OCI-LY7 (cell line): ENCODE data around the gene TMPRSS9. TPM values are rescaled to one million over a fixed set of nuclear protein-coding genes. Genes with fewer than 3 reads are reported as not detected.

ENCODE experiments used
- BruUV-seq: library from RNA; stranded (reverse); fragments of 400-500 nt; replicated peaks from 2 replicates; lab custom pipeline; 2021; lab: Mats Ljungman, UMichigan
- CTCF ChIA-PET: fragments of 300-600 bp; sonication (Branson Sonifier 250); formaldehyde crosslinking; loops from one replicate; lab custom pipeline; 2022; ENCODE audit warnings: antibody characterized with exemption; ENCODE audit not compliant: unreplicated experiment; lab: Charles Lee
- POLR2A ChIA-PET: fragments of 300-600 bp; sonication (Branson Sonifier 250); formaldehyde crosslinking; loops from one replicate; lab custom pipeline; 2022; ENCODE audit warnings: antibody characterized with exemption; lab: Charles Lee
- DNase-seq: peaks from one replicate; pipeline ENCODE4 v3.0.0-alpha.2; 2015; ENCODE audit warnings: low spot score
- H2AFZ ChIP-seq: fragments of 200-600 bp; sonication (generic), shearing (Covaris generic); 2 replicates; pipeline ENCODE4 v1.6.1; 2014; ENCODE audit warnings: mild to moderate bottlenecking, antibody characterized with exemption, low read length, moderate library complexity
- H3K27ac ChIP-seq: fragments of 200-600 bp; sonication (generic); 2 replicates; pipeline ENCODE4 v1.5.1; 2014; ENCODE audit warnings: mixed run types, low read depth, mild to moderate bottlenecking, moderate library complexity, low read length, inconsistent platforms; ENCODE audit not compliant: poor library complexity, severe bottlenecking
- H3K36me3 ChIP-seq: fragments of 200-600 bp; sonication (generic); 2 replicates; pipeline ENCODE4 v1.6.1; 2014; ENCODE audit warnings: mild to moderate bottlenecking, antibody characterized with exemption, low read length, moderate library complexity, mixed read lengths; ENCODE audit not compliant: insufficient read depth
- H3K4me1 ChIP-seq: fragments of 200-600 bp; sonication (generic); 2 replicates; pipeline ENCODE4 v1.5.1; 2014; ENCODE audit warnings: mild to moderate bottlenecking, low read length; ENCODE audit not compliant: insufficient read depth, poor library complexity, severe bottlenecking
- H3K4me2 ChIP-seq: fragments of 200-600 bp; sonication (generic); 2 replicates; pipeline ENCODE4 v1.6.1; 2014; ENCODE audit warnings: mild to moderate bottlenecking, low read length
- H3K4me3 ChIP-seq: fragments of 200-600 bp; sonication (generic); 2 replicates; pipeline ENCODE4 v1.5.1; 2014; ENCODE audit warnings: mild to moderate bottlenecking, low read depth, low read length; ENCODE audit not compliant: poor library complexity, severe bottlenecking
- H3K79me2 ChIP-seq: fragments of 200-600 bp; sonication (generic); 2 replicates; pipeline ENCODE4 v1.6.1; 2016; ENCODE audit warnings: low read depth, mild to moderate bottlenecking, low read length, moderate library complexity, mixed read lengths; ENCODE audit not compliant: insufficient read depth
- H3K9me2 ChIP-seq: fragments of 200-600 bp; sonication (generic); 2 replicates; pipeline ENCODE4 v1.6.1; 2016; ENCODE audit warnings: mild to moderate bottlenecking, low read length, mixed read lengths; ENCODE audit not compliant: insufficient read depth
- H3K9me3 ChIP-seq: fragments of 200-600 bp; sonication (generic); 2 replicates; pipeline ENCODE4 v1.6.1; 2014; ENCODE audit warnings: mild to moderate bottlenecking, mixed run types, low read length, mixed read lengths
- H4K20me1 ChIP-seq: fragments of 200-600 bp; sonication (generic); 2 replicates; pipeline ENCODE4 v1.6.1; 2014; ENCODE audit warnings: mild to moderate bottlenecking, antibody characterized with exemption, low read length, moderate library complexity, mixed read lengths; ENCODE audit not compliant: insufficient read depth
- CTCF ChIP-seq: fragments of 200-600 bp; sonication (generic); conservative IDR thresholded peaks from 2 replicates; pipeline ENCODE4 v1.5.1; 2014; ENCODE audit warnings: mild to moderate bottlenecking, antibody characterized with exemption, low read length, moderate library complexity, mixed read lengths
- EZH2phosphoT487 ChIP-seq: fragments of 200-600 bp; sonication (generic); IDR thresholded peaks from 2 replicates; pipeline ENCODE4 v1.6.1; 2018; ENCODE audit warnings: low read depth, borderline replicate concordance, mild to moderate bottlenecking, mixed run types, antibody characterized with exemption, low read length, moderate library complexity, mixed read lengths
- intact Hi-C: fragments of 100-400 bp; cut with micrococcal nuclease; formaldehyde crosslinking; loops from one replicate; pipeline ENCODE4 v1.10.0; 2022; ENCODE audit not compliant: unreplicated experiment
- total RNA-seq, 2 experiments: library from RNA; depleted of rRNA in 1 of 2; stranded (reverse); fragments of >200 nt in 1 of 2; shearing (Covaris generic) in 1 of 2; gene quantifications; 2 replicates each; pipeline ENCODE4 v1.2.3, GENCODE V29; 2014 to 2022

TMPRSS9 gene
- total RNA-seq, 2 experiments from 2014 or later = 0.44 TPM; not detected in 1

- intact Hi-C loops = no loop called here
- H3K9me2 ChIP-seq = no peaks in the 10 kb centered on the region
- TF ChIP-seq CTCF = no peak
- TF ChIP-seq EZH2phosphoT487 = no peak
- peaks cover 26% of the 10 kb centered on the region for H3K4me1 ChIP-seq
- POLR2A ChIA-PET = no interaction called here
- H3K27ac ChIP-seq = no peak overlapping the region
- CTCF ChIA-PET = no interaction called here
- H3K9me3 ChIP-seq = no peaks in the 10 kb centered on the region
- peaks cover 70% of the 10 kb centered on the region for H3K36me3 ChIP-seq
- BruUV-seq = no TSS peak
- H4K20me1 ChIP-seq = peaks cover 4% of the 10 kb centered on the region
- H2AFZ ChIP-seq = no peak overlapping the region
- no peak for DNase-seq
- no peak overlapping the region for H3K4me2 ChIP-seq
- H3K4me3 ChIP-seq = no peak overlapping the region
- peaks cover 88% of the 10 kb centered on the region for H3K79me2 ChIP-seq
Measured at GRCh38 chr19:2449019-2449418, 89.0 kb downstream of the TMPRSS9 start.

DNA sequence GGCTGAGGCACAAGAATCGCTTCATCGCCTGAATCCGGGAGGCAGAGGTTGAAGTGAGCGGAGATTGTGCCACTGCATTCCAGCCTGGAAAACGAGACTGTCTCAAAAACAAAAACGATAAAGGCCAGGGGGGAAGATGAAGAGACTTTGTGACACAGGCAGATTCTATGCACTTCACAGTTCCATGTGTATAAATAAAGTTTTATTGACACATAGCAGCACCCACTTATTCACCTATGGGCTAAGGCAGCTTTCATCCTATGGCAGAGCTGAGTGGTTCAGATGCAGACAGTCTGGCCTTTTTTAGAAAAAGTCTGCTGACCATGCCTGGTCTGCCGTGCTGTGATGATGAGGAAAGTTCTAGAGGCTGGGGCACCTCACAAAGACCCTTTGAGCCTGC is 91.1 kb downstream of the TMPRSS9 start:
- DNase-seq = no peak
- H3K4me2 ChIP-seq = no peak overlapping the region
- H2AFZ ChIP-seq = no peak overlapping the region
- ChIA-PET POLR2A (no interaction called here), CTCF (no interaction called here)
- no peak overlapping the region for H3K27ac ChIP-seq
- TF ChIP-seq CTCF = no peak
- no peak for TF ChIP-seq EZH2phosphoT487
- H4K20me1 ChIP-seq = peaks cover 21% of the 10 kb centered on the region
- BruUV-seq = no TSS peak
- H3K9me2 ChIP-seq = no peaks in the 10 kb centered on the region
- peaks cover 67% of the 10 kb centered on the region for H3K36me3 ChIP-seq
- intact Hi-C loops = no loop called here
- no peak overlapping the region for H3K4me3 ChIP-seq
- H3K79me2 ChIP-seq = peaks cover 98% of the 10 kb centered on the region
- H3K9me3 ChIP-seq = no peaks in the 10 kb centered on the region
- H3K4me1 ChIP-seq = peaks cover 39% of the 10 kb centered on the region

DNA sequence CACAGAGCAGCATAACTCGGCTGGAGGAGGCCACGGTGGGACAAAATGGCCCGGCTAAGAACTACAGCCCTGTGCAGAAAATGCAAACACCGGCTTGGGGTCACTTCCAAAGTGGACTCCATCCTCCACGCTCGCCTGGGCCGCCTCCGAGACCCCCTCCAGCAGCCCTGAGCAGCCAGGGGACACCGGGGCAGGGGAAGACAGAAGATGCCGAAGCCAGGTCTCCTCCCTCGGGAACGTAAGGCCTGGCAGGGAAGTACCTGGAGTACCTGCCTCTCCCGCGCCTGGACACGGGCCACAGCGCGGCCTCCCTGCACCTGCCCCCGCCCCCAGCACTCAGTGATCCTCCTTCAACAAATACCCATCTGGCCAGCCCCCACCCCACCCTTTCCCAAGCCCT is 91.7 kb downstream of the TMPRSS9 start:
- intact Hi-C loops = no loop called here
- DNase-seq = no peak
- Histone ChIP-seq H3K36me3 (peaks cover 71% of the 10 kb centered on the region), H2AFZ (no peak overlapping the region), H3K79me2 (peaks cover 97% of the 10 kb centered on the region), H3K4me2 (no peak overlapping the region), H3K9me3 (no peaks in the 10 kb centered on the region), H4K20me1 (peaks cover 21% of the 10 kb centered on the region), H3K9me2 (no peaks in the 10 kb centered on the region), H3K4me3 (no peak overlapping the region), H3K27ac (no peak overlapping the region), H3K4me1 (peaks cover 33% of the 10 kb centered on the region)
- POLR2A ChIA-PET = no interaction called here
- CTCF ChIA-PET = no interaction called here
- TF ChIP-seq EZH2phosphoT487 (no peak), CTCF (no peak)
- no TSS peak for BruUV-seq
